ENCODE results near the gene DDX54.

DDX54 gene

GRCh38 chr12:113185180-113186032, at the start of gene DDX54, which contains the start of gene RITA1:
TSS of gene DDX54 (minus strand) at chr12:113185478. CDS start at chr12:113185451, 27 bp downstream.
TSS of gene RITA1 (plus strand) at chr12:113185721. CDS start at chr12:113186747, 1,026 bp downstream.
- peak; percentile 83 for DNase-seq

GRCh38 chr12:113234483-113234882, 49.2 kb upstream of the DDX54 start:
- DNase-seq, result no peak

- DNase-seq, result no peak
These were observed 48.7 kb upstream of the DDX54 start for GRCh38 chr12:113233967-113234366.

GRCh38 chr12:113232840-113233585, 47.7 kb upstream of the DDX54 start:
- DNase-seq, result peak; percentile 94

- no peak for DNase-seq
These were observed 47.0 kb upstream of the DDX54 start for GRCh38 chr12:113232089-113232839.

- DNase-seq, result no peak
These were observed 46.2 kb upstream of the DDX54 start for GRCh38 chr12:113231235-113232088.

- no peak for DNase-seq
These were observed 45.3 kb upstream of the DDX54 start for GRCh38 chr12:113230315-113231234.

GRCh38 chr12:113228394-113229028, 43.2 kb upstream of the DDX54 start:
- DNase-seq, result no peak

GRCh38 chr12:113227686-113228391, 42.6 kb upstream of the DDX54 start:
- DNase-seq, result no peak

- no peak for DNase-seq
These were observed 41.7 kb upstream of the DDX54 start for GRCh38 chr12:113226696-113227568.

GRCh38 chr12:113224955-113225354, 39.7 kb upstream of the DDX54 start:
- DNase-seq, result no peak

GRCh38 chr12:113222730-113223531, 37.7 kb upstream of the DDX54 start:
- peak; percentile 80 for DNase-seq

GRCh38 chr12:113221997-113222729, 36.9 kb upstream of the DDX54 start:
- DNase-seq, result no peak

- DNase-seq, result peak; percentile 100
These were observed 36.1 kb upstream of the DDX54 start, which contains the start of gene TPCN1 for GRCh38 chr12:113221181-113221996. TSS of gene TPCN1 (plus strand) at chr12:113221464. CDS start at chr12:113226853, 5,389 bp downstream.

- no peak for DNase-seq
These were observed 35.4 kb upstream of the DDX54 start for GRCh38 chr12:113220593-113221180.

- DNase-seq, result no peak
These were observed 30.7 kb upstream of the DDX54 start for GRCh38 chr12:113216027-113216426.
